Measurements from ENCODE around the gene CCT3.
A peak's percentile ranks its signal among the peaks of the same experiment; 100 is the strongest.

GRCh38 chr1:156387870-156388173 is 49.7 kb upstream of the CCT3 start:
- TF ChIP-seq CTCF (IDR thresholded peaks at IDR 0.05 in 8 of 11, conservative IDR thresholded peaks at IDR 0.05 in 3 of 11) (no peak), POLR2A (IDR thresholded peaks at IDR 0.05) (no peak), POLR2AphosphoS5 (IDR thresholded peaks at IDR 0.05) (peak in 2 of 3 donors; percentile 33 to 51)
